Inflammatory macrophage treated with lipopolysaccharide for 1 hour (primary cell): ENCODE results near the gene WDR27.

Experiments
- DNase-seq, 2 donors: peaks; one replicate each; pipeline ENCODE4 v3.0.0-alpha.2; 2020 to 2022

The WDR27 gene

DNA sequence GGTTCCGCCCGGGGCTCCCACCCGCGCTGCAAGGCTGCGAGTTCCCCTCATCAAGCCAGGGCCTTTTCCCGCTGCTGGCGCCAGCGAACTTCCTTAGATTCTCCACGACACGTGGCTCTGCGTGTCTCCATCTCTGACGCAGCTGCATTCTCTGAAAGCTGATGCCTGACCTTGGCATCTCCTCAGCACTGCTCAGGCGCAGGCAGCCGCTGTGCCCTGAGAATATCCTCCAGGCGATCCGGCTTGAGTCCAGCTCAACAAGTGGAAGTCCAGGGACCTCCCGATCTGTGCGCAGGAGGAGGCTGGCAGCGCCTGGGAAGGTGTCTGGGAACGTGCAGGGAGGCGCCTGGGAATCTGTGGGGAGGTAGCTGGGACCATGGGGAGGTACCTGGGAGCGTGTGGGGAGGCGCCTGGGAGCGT lies 277.0 kb downstream of the WDR27 start:
- no peak for DNase-seq

DNA sequence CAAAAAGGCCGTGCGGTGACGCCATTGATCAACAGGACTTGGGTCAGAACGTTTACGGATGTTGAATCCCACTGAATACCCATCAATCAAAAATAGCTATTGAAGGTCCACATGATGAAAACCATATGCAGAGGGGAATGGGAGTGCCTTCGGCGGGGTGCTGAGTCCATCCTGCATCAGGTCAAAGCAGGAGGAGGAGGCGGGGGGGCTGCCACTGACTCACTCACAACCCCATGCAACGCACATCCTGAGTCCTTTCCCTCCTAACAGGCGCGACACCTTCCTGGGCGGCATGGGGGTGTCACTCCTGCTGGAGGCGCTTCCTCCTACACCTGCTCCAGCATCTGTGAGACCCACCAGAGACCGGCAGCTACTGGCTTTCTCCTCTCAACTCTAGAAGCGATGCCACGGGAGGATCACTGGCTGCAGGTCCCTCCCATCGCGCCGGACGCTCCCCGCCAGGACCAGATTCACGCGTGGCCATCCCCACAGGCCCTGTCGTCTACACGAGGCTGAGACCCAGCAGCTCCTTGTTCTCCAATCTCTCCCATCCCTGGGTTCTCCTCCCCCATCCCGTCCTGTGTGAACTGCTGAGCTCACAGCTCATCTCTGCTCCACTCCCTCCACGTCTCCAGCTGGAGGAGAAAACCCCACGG lies 277.6 kb downstream of the WDR27 start:
- DNase-seq = no peak

DNA sequence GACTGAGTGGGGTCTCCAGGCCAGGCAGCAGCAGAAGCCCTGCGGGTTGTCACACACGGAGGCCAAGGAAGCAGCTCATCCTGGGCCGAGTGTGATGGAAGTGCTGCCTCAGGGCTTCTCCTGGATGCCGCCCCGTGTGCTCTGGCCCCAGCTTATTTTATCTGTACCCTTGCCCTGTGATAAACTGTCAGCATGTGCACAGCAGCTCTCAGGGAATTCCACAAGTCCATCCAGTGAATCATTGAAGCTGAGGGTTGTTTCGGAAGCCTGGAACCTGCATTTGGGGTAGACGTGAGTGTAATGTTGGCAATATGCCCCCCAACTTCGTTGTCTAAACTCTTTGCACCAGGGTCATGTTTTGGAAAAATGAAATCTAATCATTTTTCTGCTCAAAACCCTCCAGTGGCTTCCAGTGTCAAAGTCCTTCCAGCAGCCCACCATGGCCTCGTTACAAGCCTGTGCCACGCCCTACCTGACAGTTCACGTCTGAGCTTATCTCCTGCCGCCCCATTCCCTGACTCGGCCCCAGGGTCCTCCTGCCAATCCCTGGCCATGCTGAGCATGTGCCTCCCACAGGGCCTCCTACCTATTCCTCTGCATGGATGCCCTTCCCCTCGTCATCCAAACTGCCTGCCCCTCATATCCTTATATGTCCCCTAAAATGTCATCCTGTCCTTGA lies 280.1 kb downstream of the WDR27 start:
- DNase-seq = no peak

DNA sequence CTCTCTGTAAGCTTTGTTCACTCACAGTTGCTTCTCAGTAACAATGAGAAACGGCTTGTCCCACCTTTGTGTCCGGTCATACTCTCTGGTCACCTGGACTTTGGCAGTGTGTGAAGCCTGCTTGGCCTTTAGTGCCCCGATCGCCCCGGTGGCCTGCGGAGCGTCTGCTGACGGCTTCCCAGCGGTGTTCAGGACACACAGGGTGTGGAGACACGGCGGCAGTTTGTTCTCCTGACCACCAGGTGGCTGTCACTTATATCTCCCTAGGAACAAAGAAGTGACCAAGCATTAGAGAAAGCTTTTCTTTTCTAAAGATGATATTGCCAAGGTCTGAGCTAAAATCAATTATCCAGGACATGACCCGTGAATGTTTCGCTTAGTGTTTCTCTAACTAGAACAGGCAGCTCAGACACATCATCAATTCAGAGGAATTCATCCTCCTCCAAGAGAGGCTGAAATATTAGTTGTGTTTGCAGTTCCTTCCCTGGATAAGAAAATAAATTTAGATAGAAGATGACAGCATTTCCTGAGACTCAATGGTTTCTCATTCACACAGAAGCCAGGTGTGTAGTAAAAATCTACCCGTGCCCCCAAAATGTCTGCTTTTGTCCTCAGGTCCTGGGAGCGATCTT lies 280.8 kb downstream of the WDR27 start:
- DNase-seq = no peak

DNA sequence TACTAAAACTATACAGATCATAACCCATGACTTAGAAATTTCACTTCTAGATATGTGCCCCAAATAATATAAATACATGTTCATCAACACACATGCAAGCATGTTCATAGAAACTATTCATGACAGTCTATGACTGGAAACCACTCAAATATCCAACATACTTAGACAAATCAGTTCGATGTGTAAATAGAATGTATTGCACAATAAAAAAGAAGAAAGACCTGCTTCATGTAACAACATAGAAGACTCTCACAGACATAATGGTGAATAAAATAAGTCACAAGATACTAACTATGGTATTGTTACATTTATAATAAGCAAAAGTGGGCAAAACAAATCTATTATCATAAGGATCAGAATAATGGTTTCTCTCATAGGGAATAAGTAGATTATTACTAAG lies 284.7 kb downstream of the WDR27 start:
- no peak for DNase-seq

DNA sequence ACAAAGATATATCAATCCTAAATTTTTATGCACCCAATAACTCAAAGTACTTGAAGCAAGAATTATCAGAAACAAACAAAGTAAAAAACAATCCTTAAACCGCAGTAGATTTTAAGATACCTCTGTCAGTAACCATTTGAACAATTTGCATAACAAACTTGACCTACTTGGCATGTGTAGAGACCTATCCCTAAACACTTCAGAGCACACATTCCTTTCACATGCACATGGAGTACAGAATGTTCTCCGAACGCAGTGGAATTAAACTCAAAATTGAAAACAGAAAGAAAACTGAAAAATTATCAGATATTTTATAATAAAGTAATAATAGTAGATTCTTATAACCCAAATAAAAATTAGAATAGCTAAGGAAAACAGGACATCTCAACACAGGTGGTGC lies 285.6 kb downstream of the WDR27 start:
- DNase-seq = no peak

DNA sequence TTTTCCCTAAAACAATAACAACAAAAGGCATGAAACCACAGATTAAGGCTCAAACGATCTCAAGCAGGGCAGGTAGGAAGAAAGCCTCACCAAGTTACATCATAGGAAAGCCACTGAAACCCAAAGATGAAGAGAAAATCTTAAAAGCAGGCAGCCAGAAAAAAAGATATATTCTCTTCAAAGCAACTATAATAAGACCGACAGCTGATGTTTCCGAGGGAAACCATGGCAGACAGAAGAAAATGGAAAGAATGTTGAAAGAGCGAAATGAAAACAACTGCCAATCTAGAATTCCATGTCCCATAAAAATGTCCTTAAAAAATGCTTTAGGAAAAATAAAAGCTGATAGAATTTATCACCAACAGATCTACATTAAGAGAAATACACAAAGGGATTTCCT lies 286.6 kb downstream of the WDR27 start:
- DNase-seq = no peak

DNA sequence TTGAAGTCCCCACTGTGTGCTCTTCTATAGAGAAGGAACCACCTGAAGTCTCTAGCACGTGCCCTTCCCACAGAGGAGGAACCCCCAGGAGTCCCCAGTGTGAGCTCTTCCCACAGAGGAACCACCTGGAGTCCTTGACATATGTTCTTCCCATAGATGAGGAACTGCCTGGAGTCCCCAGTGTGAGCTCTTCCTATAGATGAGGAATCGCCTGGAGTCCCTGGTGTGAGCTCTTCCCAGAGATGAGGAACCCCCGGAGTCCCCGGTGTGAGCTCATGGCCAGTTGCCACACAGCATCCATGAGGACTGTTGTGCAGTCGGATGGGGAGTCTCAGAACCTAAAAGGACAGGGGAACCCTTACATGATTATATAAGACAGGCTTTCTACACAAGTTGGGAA lies 290.1 kb downstream of the WDR27 start:
- no peak for DNase-seq

DNA sequence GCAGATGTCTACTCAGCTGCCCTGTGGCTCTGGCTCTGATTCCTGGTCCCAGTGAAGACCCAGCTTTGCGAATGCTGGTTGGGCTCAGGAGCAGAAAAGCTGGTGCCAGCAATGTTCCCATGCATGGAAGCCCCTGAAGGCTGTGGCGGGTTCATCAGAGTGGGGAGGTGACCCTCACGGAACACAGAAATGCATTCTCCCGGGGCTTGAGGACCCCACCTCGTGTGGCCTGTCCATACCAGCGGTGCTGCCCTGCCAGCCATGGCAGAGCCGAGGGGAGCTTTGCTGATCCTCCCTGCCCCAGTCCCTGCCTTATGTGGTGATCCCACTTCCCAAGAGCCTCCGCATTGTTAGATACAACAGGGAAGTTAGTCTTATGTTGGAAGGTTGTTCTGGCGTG lies 290.5 kb downstream of the WDR27 start:
- no peak for DNase-seq

DNA sequence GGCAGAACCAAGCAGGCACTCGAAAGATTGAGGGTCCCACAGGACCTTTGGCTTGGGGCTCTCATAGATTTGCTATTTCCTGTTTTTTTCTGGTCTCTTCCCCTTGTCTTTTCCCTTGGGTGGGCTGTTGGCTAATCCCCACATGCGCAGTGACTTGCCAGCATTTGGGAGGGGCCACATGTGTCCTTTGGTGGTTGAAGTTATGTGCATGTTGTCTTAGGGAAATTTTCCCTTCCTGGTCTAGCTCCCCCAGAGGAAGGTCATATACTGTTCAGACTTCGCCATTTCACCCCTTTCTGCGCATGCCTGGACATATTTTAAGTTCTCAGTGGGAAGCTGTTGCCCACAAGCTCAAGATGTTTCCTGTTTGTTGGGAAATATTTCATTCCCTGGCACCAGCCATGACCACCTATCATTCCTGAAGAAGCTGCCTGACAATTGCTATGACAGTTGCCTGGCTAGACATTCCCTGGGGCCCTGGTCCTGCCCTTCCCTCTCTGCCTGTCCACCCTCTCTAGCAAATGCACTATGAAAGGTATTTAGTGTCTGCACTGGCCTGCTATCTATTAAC lies 292.0 kb downstream of the WDR27 start:
- DNase-seq = no peak

DNA sequence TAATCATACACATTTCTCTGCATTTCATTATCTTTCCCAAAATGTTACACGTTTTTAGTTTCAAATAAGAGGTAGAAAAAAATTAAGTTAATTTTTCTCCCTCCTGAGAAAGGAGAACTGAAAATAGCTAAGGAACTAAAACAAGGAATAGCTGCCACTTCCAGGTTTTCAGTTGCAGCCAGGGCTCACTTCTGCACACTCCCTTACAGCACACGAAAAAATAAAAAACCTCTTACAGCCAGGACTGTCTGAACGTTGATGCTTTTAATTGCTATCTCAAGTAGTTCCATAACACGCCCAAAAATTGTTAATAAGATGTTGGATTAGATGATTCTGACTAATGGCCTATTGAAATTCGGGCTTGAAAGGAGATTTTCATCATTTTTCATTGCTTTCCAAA lies 294.5 kb downstream of the WDR27 start:
- DNase-seq = peak; percentile 7 to 8
